ENCODE measurements around the gene CFAP43. TPM values are rescaled to one million over a fixed set of nuclear protein-coding genes. Genes with fewer than 3 reads are reported as not detected.

CFAP43 gene
- total RNA-seq, 2 donors from 2014 or later = 2.6 to 4.1 TPM

DNA sequence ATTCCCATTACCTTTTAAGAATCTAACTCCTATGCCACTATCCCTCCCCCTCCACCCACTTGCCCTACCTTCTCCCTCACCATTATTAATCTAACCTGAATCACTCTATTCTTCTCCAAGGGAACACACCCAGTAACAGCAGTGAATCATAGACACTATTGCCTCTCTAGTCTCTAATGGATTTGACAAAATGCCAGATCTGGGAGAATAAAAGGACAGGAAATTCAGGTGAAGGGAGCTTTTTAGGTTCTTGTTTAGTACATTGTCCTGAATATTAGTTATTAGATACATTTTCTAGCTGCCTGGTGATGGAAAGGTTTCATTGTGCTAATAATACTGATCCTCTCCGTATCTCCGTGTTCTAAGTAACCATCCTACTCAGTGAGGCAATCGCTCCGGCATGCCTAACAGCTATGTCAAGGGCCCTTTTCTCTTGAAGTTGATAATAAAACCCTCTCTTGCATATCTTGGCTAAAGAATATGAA lies 114.3 kb downstream of the CFAP43 start:
- Mint-ChIP-seq H3K36me3 (ENCODE audit: low read depth) (no peaks in the 10 kb centered on the region), H3K4me1 (peaks cover 18% of the 10 kb centered on the region), H3K27me3 (ENCODE audit: insufficient read depth) (no peaks in the 10 kb centered on the region), H3K4me3 (no peak overlapping the region), H3K27ac (no peak overlapping the region), H3K9me3 (no peaks in the 10 kb centered on the region)
- H3K9ac ChIP-seq (ENCODE audit: extremely low read depth, low read length, poor library complexity, severe bottlenecking) = no peak overlapping the region
- no peaks in the 10 kb centered on the region for H3K9me3 ChIP-seq (ENCODE audit: control insufficient read depth, low read length)
- DNase-seq = no peak
- H3K4me3 ChIP-seq (ENCODE audit: low read length) = no peak overlapping the region
- H3K4me1 ChIP-seq (ENCODE audit: control insufficient read depth, insufficient read depth, low read length) = no peaks in the 10 kb centered on the region
- TF ChIP-seq, protein P1, sequence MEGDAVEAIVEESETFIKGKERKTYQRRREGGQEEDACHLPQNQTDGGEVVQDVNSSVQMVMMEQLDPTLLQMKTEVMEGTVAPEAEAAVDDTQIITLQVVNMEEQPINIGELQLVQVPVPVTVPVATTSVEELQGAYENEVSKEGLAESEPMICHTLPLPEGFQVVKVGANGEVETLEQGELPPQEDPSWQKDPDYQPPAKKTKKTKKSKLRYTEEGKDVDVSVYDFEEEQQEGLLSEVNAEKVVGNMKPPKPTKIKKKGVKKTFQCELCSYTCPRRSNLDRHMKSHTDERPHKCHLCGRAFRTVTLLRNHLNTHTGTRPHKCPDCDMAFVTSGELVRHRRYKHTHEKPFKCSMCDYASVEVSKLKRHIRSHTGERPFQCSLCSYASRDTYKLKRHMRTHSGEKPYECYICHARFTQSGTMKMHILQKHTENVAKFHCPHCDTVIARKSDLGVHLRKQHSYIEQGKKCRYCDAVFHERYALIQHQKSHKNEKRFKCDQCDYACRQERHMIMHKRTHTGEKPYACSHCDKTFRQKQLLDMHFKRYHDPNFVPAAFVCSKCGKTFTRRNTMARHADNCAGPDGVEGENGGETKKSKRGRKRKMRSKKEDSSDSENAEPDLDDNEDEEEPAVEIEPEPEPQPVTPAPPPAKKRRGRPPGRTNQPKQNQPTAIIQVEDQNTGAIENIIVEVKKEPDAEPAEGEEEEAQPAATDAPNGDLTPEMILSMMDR (conservative IDR thresholded peaks at IDR 0.05) = no peak
- WGBS, 2 experiments (ENCODE audit: insufficient coverage in 1 of 2, insufficient read length in 1 of 2) = 92 to 100% methylated on average over 1 to 4 of the region's 4 CpGs
- H3K36me3 ChIP-seq (ENCODE audit: control insufficient read depth, insufficient read depth, low read length) = no peaks in the 10 kb centered on the region
- H3K27me3 ChIP-seq (ENCODE audit: control insufficient read depth, insufficient read depth, low read length, poor library complexity, severe bottlenecking) = no peaks in the 10 kb centered on the region
- H3K27ac ChIP-seq (ENCODE audit: low read depth, low read length) = no peak overlapping the region

DNA sequence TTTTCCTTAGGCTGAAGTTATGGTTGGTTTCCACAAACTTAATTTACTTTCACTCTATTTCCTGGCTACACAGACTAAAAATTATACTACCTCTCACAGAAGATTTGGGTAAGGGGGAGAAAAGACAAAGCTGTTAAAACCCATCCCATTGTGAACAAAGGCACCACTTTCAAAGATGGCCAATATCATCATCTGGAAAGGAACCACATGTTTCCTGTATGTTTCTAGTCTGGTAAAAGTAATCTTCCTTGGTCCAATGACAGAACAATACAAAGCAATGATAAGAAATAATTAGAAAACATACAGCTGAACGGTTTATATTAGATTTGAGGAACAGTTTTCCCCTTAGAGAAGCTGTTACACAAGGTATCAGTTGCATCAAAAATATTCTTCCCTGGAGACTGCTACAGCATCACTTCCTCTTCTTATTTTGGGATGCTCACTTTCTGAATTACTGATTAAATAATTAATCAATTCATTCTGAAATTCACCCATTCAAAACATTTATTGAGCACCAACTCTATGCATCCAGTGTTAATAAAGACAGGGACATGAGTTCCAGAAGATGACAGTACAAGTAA lies 118.7 kb downstream of the CFAP43 start:
- no peak overlapping the region for H3K9ac ChIP-seq (ENCODE audit: extremely low read depth, low read length, poor library complexity, severe bottlenecking)
- H3K4me1 ChIP-seq (ENCODE audit: control insufficient read depth, insufficient read depth, low read length) = no peaks in the 10 kb centered on the region
- H3K4me3 ChIP-seq (ENCODE audit: low read length) = no peak overlapping the region
- H3K27me3 Mint-ChIP-seq (ENCODE audit: insufficient read depth) = no peaks in the 10 kb centered on the region
- no peak for DNase-seq
- H3K4me3 Mint-ChIP-seq = no peak overlapping the region
- H3K27ac ChIP-seq (ENCODE audit: low read depth, low read length) = no peak overlapping the region
- TF ChIP-seq, protein P1 (conservative IDR thresholded peaks at IDR 0.05) = no peak
- H3K9me3 ChIP-seq (ENCODE audit: control insufficient read depth, low read length) = no peaks in the 10 kb centered on the region
- no peak overlapping the region for H3K27ac Mint-ChIP-seq
- 94 to 100% methylated on average over 1 of the region's 1 CpG for WGBS, 2 experiments (ENCODE audit: insufficient coverage in 1 of 2, insufficient read length in 1 of 2)
- no peaks in the 10 kb centered on the region for H3K4me1 Mint-ChIP-seq
- H3K27me3 ChIP-seq (ENCODE audit: control insufficient read depth, insufficient read depth, low read length, poor library complexity, severe bottlenecking) = no peaks in the 10 kb centered on the region
- no peaks in the 10 kb centered on the region for H3K36me3 ChIP-seq (ENCODE audit: control insufficient read depth, insufficient read depth, low read length)
- no peaks in the 10 kb centered on the region for H3K36me3 Mint-ChIP-seq (ENCODE audit: low read depth)
- no peaks in the 10 kb centered on the region for H3K9me3 Mint-ChIP-seq

DNA sequence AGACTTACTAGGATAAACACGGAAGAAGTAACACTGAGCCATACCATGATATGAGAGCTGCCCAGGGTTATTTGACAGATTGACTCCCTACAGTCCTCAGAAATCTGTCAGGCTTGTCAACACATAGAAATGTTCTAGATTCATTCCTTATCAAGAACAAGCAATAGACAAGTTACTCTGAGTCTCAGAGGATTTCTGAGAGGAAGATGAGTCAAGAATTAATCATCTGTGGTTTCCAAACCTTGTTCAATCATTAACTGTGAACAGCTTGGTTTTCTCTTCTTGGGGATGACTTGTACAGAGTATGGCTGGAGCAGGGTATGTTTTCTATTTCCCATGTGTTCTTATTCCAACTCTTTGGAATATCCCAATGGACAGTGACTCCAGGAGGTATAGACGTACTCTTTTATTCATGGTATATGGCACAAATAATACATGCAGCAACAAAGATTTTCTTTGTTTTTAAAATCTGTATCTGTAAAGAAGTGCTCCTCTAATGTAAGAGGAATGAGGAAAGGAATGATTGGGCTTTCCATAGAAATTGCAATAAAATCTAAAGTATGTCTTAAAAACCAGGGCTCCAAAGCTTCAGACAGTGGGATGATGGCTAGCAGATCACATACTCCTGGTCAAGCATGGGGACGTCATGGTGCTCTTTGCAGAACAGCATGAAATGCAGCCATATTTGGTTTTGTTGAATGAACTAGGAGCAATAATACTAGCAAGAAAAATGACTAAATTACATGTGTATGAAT lies 122.1 kb downstream of the CFAP43 start:
- Mint-ChIP-seq H3K27ac (no peak overlapping the region), H3K4me1 (peaks cover 4% of the 10 kb centered on the region), H3K4me3 (no peak overlapping the region), H3K9me3 (no peaks in the 10 kb centered on the region), H3K36me3 (ENCODE audit: low read depth) (no peaks in the 10 kb centered on the region), H3K27me3 (ENCODE audit: insufficient read depth) (no peaks in the 10 kb centered on the region)
- no peaks in the 10 kb centered on the region for H3K27me3 ChIP-seq (ENCODE audit: control insufficient read depth, insufficient read depth, low read length, poor library complexity, severe bottlenecking)
- no peak overlapping the region for H3K9ac ChIP-seq (ENCODE audit: extremely low read depth, low read length, poor library complexity, severe bottlenecking)
- no peak overlapping the region for H3K4me3 ChIP-seq (ENCODE audit: low read length)
- no peaks in the 10 kb centered on the region for H3K4me1 ChIP-seq (ENCODE audit: control insufficient read depth, insufficient read depth, low read length)
- WGBS, 2 experiments (ENCODE audit: insufficient coverage in 1 of 2, insufficient read length in 1 of 2) = 95 to 100% methylated on average over 1 to 3 of the region's 3 CpGs
- TF ChIP-seq, protein P1 (conservative IDR thresholded peaks at IDR 0.05) = no peak
- H3K36me3 ChIP-seq (ENCODE audit: control insufficient read depth, insufficient read depth, low read length) = no peaks in the 10 kb centered on the region
- no peaks in the 10 kb centered on the region for H3K9me3 ChIP-seq (ENCODE audit: control insufficient read depth, low read length)
- DNase-seq = no peak
- H3K27ac ChIP-seq (ENCODE audit: low read depth, low read length) = no peak overlapping the region
